SH-SY5Y (cell line): Measurements from ENCODE around the gene LPO.

Experiments used
- GATA2 ChIP-seq: IDR thresholded peaks from 2 replicates; pipeline ENCODE4 v1.6.1; 2011; ENCODE audit warnings: mild to moderate bottlenecking, low read depth, low read length
- GATA3 ChIP-seq: IDR thresholded peaks from 2 replicates; pipeline ENCODE4 v1.6.1; 2011; ENCODE audit warnings: low read depth, mild to moderate bottlenecking, low read length, moderate library complexity

- no peak for TF ChIP-seq GATA2
- no peak for TF ChIP-seq GATA3
Observed at GRCh38 chr17:58235821-58236220, 2.6 kb upstream of the LPO start.
